ENCODE results near the gene PLCD1.

The PLCD1 gene

GRCh38 chr3:37964716-37965115 lies 64.7 kb downstream of the PLCD1 start:
- in situ Hi-C loops (cut with HindIII; ENCODE audit: low sequenced_read_pairs), result no loop called here
- H3K4me3 ChIP-seq (ENCODE audit: low read depth, low read length), result no peak overlapping the region
- no peak for TF ChIP-seq CTCF (IDR thresholded peaks at IDR 0.05; ENCODE audit: low read depth, low read length)
- no peak for DNase-seq (ENCODE audit: low read depth, low spot score)

GRCh38 chr3:37964146-37964545 lies 65.3 kb downstream of the PLCD1 start:
- in situ Hi-C loops (cut with HindIII; ENCODE audit: low sequenced_read_pairs), result no loop called here
- H3K4me3 ChIP-seq (ENCODE audit: low read depth, low read length), result no peak overlapping the region
- no peak for DNase-seq (ENCODE audit: low read depth, low spot score)
- no peak for TF ChIP-seq CTCF (IDR thresholded peaks at IDR 0.05; ENCODE audit: low read depth, low read length)

- H3K4me3 ChIP-seq (ENCODE audit: low read depth, low read length), result no peak overlapping the region
- TF ChIP-seq CTCF (IDR thresholded peaks at IDR 0.05; ENCODE audit: low read depth, low read length), result no peak
- DNase-seq (ENCODE audit: low read depth, low spot score), result no peak
- in situ Hi-C loops (cut with HindIII; ENCODE audit: low sequenced_read_pairs), result no loop called here
These were observed 65.8 kb downstream of the PLCD1 start for GRCh38 chr3:37963635-37964034.

GRCh38 chr3:37963016-37963415 lies 66.4 kb downstream of the PLCD1 start:
- in situ Hi-C loops (cut with HindIII; ENCODE audit: low sequenced_read_pairs), result no loop called here
- no peak for DNase-seq (ENCODE audit: low read depth, low spot score)
- no peak overlapping the region for H3K4me3 ChIP-seq (ENCODE audit: low read depth, low read length)
- no peak for TF ChIP-seq CTCF (IDR thresholded peaks at IDR 0.05; ENCODE audit: low read depth, low read length)

GRCh38 chr3:37961622-37962431 lies 67.6 kb downstream of the PLCD1 start:
- in situ Hi-C loops (cut with HindIII; ENCODE audit: low sequenced_read_pairs), result no loop called here

GRCh38 chr3:37957539-37957936 lies 71.9 kb downstream of the PLCD1 start:
- no peak for DNase-seq (ENCODE audit: low read depth, low spot score)
- no peak overlapping the region for H3K4me3 ChIP-seq (ENCODE audit: low read depth, low read length)
- in situ Hi-C loops (cut with HindIII; ENCODE audit: low sequenced_read_pairs), result no loop called here
- TF ChIP-seq CTCF (IDR thresholded peaks at IDR 0.05; ENCODE audit: low read depth, low read length), result no peak

More at GRCh38 chr3:37961622-37962431, 67.6 kb downstream of the PLCD1 start:
- H3K4me3 ChIP-seq (ENCODE audit: low read depth, low read length), result no peak overlapping the region
- DNase-seq (ENCODE audit: low read depth, low spot score), result no peak
- TF ChIP-seq CTCF (IDR thresholded peaks at IDR 0.05; ENCODE audit: low read depth, low read length), result no peak
